K562 (cell line): ENCODE measurements around the gene VTN. TPM values are rescaled to one million over a fixed set of nuclear protein-coding genes. Genes with fewer than 3 reads are reported as not detected.

Experiments used
- ARID2 ChIP-seq: fragments of 450-650 bp; IDR thresholded peaks from 2 replicates; pipeline ENCODE4 v1.6.1; 2017; ENCODE audit warnings: antibody characterized with exemption, mild to moderate bottlenecking
- CREBBP ChIP-seq: IDR thresholded peaks from one replicate; pipeline ENCODE4 v1.6.1; 2012; ENCODE audit warnings: low read depth, mild to moderate bottlenecking, control low read depth, inconsistent platforms, low read length
- CUX1 ChIP-seq: fragments of 200-800 bp; sonication (Bioruptor generic); IDR thresholded peaks from 2 replicates; pipeline ENCODE4 v1.6.1; 2016; ENCODE audit warnings: missing genetic modification characterization, missing compliant biosample characterization
- DMBX1 ChIP-seq: fragments of 250-450 bp; sonication (Bioruptor Pico); IDR thresholded peaks from 2 replicates; pipeline ENCODE4 v1.8.0; 2022; ENCODE audit warnings: inconsistent platforms, mild to moderate bottlenecking, moderate library complexity, borderline replicate concordance
- ELK3 ChIP-seq: fragments of 450-650 bp; formaldehyde crosslinking; IDR thresholded peaks from 2 replicates; pipeline ENCODE4 v1.4.0; 2020; ENCODE audit warnings: mild to moderate bottlenecking
- KLF6 ChIP-seq: fragments of 250-450 bp; sonication (Bioruptor Pico); IDR thresholded peaks from 2 replicates; pipeline ENCODE4 v1.4.0; 2020; ENCODE audit warnings: mild to moderate bottlenecking, moderate library complexity, borderline replicate concordance
- MCM7 ChIP-seq, 2 experiments: fragments of 450-650 bp; IDR thresholded peaks; 2 replicates each; pipeline ENCODE4 v1.6.1; 2016 to 2018
- MITF ChIP-seq: IDR thresholded peaks from 2 replicates; pipeline ENCODE4 v1.6.1; 2014; ENCODE audit warnings: antibody characterized with exemption
- NCOA2 ChIP-seq, 2 experiments: fragments of 450-650 bp; IDR thresholded peaks; 2 replicates each; pipeline ENCODE4 v1.6.1; 2018; ENCODE audit warnings: mild to moderate bottlenecking in 2 of 2, moderate library complexity in 1 of 2; ENCODE audit not compliant: partially characterized antibody in 2 of 2
- POLR2H ChIP-seq: IDR thresholded peaks from 2 replicates; pipeline ENCODE4 v1.6.1; 2016; ENCODE audit warnings: missing genetic modification characterization, low read depth, mild to moderate bottlenecking, control low read depth, missing compliant biosample characterization, moderate library complexity
- RHOXF2B ChIP-seq: fragments of 250-450 bp; sonication (Bioruptor Pico); conservative IDR thresholded peaks from 2 replicates; pipeline ENCODE4 v1.5.1; 2021
- SMC3 ChIP-seq: conservative IDR thresholded peaks from 2 replicates; pipeline ENCODE4 v1.6.1; 2011; ENCODE audit warnings: low read depth, low read length, improper control_type of control experiment; ENCODE audit not compliant: insufficient read depth
- TCF15 ChIP-seq: fragments of 250-450 bp; sonication (Bioruptor Pico); IDR thresholded peaks from 2 replicates; pipeline ENCODE4 v1.8.0; 2022; ENCODE audit warnings: moderate library complexity, mild to moderate bottlenecking, inconsistent platforms
- TEAD4 ChIP-seq, 2 experiments: sonication (generic) in 1 of 2; formaldehyde crosslinking in 1 of 2; IDR thresholded peaks; 2 replicates each; pipeline versions ENCODE4 v1.6.1 to v1.8.0; 2012 to 2022; ENCODE audit warnings: borderline replicate concordance in 1 of 2, inconsistent platforms in 1 of 2, low read length in 1 of 2, mild to moderate bottlenecking in 1 of 2, missing genetic modification reagents in 1 of 2
- VEZF1 ChIP-seq: fragments of 200-800 bp; sonication (Bioruptor generic); IDR thresholded peaks from 2 replicates; pipeline ENCODE4 v1.6.1; 2017; ENCODE audit warnings: missing genetic modification characterization, missing compliant biosample characterization
- polyA plus RNA-seq, 8 experiments: library from polyadenylated mRNA; depleted of rRNA in 4 of 8; stranded (reverse) in 5 of 8; unstranded in 3 of 8; fragments of >200 nt; fragmentation: Nextera tagmentation in 2 of 8; fragmentation: Illumina TruSeq in 1 of 8; extraction: Ambion mirVana in 2 of 8; extraction: Trizol in 1 of 8; gene quantifications; 2 replicates each; pipeline versions ENCODE4 v1.2.1 to v1.2.3, GENCODE V29; 2011 to 2014; ENCODE audit warnings: inconsistent platforms in 1 of 8, missing spikeins in 1 of 8
- total RNA-seq, 7 experiments: library from RNA; depleted of rRNA in 6 of 7; stranded (reverse); fragments of >200 nt in 6 of 7; fragmentation: Illumina TruSeq in 2 of 7; extraction: Trizol in 2 of 7; gene quantifications; 2 replicates each; pipeline versions ENCODE4 v1.2.1 to v1.2.3, GENCODE V29; 2011 to 2021; ENCODE audit warnings: low replicate concordance in 1 of 7

VTN gene
- total and polyA plus RNA-seq, 9 of the 15 experiments (the other 6 are each of a cell fraction or from before 2014, with no cell fraction given) = 0.13 to 1.0 (median 0.29) TPM; not detected in 1

- TF ChIP-seq ARID2 (0 out of 2 replicates have a peak, but pooled peaks have one; percentile 19), KLF6 (no peak), RHOXF2B (CRISPR knock-in tag) (no peak), NCOA2 (IDR thresholded peaks at IDR 0.05; ENCODE audit: partially characterized antibody in 2 of 2) (no peak), CREBBP (no peak), SMC3 (no peak), TEAD4 (IDR thresholded peaks at IDR 0.05; ENCODE audit: low read length) (no peak; the same call in 1 of the 2 replicates), TEAD4 (CRISPR knock-in tag; IDR thresholded peaks at IDR 0.05; ENCODE audit: borderline replicate concordance) (no peak), MCM7 (IDR thresholded peaks at IDR 0.05) (no peak), POLR2H (peak; percentile 86), ELK3 (CRISPR knock-in tag) (no peak), CUX1 (CRISPR knock-in tag) (no peak), DMBX1 (CRISPR knock-in tag) (no peak), TCF15 (CRISPR knock-in tag) (no peak), VEZF1 (CRISPR knock-in tag) (peak; percentile 81), MITF (0 out of 2 replicates have a peak, but pooled peaks have one; percentile 41)
Observed at GRCh38 chr17:28318759-28319597, 51.1 kb downstream of the VTN start, which contains the start of gene TMEM97 (continued).
